Parathyroid adenoma (tissue), 2 donors: Measurements from ENCODE around the gene MINAR1.

Experiments used
- H2AFZ ChIP-seq: fragments of 300-600 bp; sonication (generic); one replicate; pipeline ENCODE4 v1.7.0; 2017; ENCODE audit warnings: antibody characterized with exemption, mild to moderate bottlenecking
- H3K27ac ChIP-seq: fragments of 300-600 bp; sonication (generic); one replicate; pipeline ENCODE4 v1.7.0; 2017
- H3K27me3 ChIP-seq: fragments of 300-600 bp; sonication (generic); one replicate; pipeline ENCODE4 v1.7.0; 2017; ENCODE audit warnings: low read length; ENCODE audit not compliant: control insufficient read depth, insufficient read depth
- H3K36me3 ChIP-seq: fragments of 300-600 bp; sonication (generic); one replicate; pipeline ENCODE4 v1.7.0; 2017; ENCODE audit warnings: low read length; ENCODE audit not compliant: control insufficient read depth, insufficient read depth
- H3K4me1 ChIP-seq: fragments of 300-600 bp; sonication (generic); one replicate; pipeline ENCODE4 v1.7.0; 2017; ENCODE audit warnings: control low read depth
- H3K4me2 ChIP-seq: fragments of 300-600 bp; sonication (generic); one replicate; pipeline ENCODE4 v1.7.0; 2017; ENCODE audit warnings: low read length
- H3K4me3 ChIP-seq: fragments of 300-600 bp; sonication (generic); one replicate; pipeline ENCODE4 v1.7.0; 2017; ENCODE audit warnings: low read depth, low read length
- H3K79me2 ChIP-seq: fragments of 300-600 bp; sonication (generic); one replicate; pipeline ENCODE4 v1.7.0; 2017; ENCODE audit warnings: control low read depth
- H3K9ac ChIP-seq: fragments of 300-600 bp; sonication (generic); one replicate; pipeline ENCODE4 v1.7.0; 2017; ENCODE audit warnings: mild to moderate bottlenecking
- H3K9me3 ChIP-seq: fragments of 300-600 bp; sonication (generic); one replicate; pipeline ENCODE4 v1.7.0; 2017; ENCODE audit warnings: low read length; ENCODE audit not compliant: control insufficient read depth
- TF ChIP-seq, protein P1 (sequence below): fragments of 300-600 bp; sonication (generic); IDR thresholded peaks from one replicate; pipeline ENCODE4 v1.7.0; 2017; ENCODE audit warnings: antibody characterized with exemption, mild to moderate bottlenecking
- donor health status: primary hyperparathyroidism.

Gene MINAR1

DNA sequence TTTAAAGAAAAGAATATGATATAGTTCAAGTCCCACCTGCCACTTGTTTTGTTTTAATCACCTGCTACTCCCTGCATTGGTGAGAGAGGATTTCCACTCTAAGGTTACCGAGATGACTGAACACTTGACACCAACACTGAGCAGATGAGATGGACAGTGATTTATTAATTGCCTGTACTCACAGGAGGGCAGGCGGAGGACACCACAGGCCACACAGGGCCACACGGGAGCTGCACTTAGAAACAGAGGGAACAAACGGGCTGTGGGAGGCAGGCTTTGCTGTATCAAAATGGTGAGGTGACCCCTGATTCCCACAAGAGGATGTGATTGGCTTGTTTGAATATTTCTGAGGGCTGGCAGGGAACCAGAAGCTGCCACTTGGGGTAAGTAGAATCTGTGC, 10.8 kb downstream of the MINAR1 start:
- Histone ChIP-seq H3K79me2 (no peaks in the 10 kb centered on the region), H3K27ac (no peak overlapping the region), H3K36me3 (no peaks in the 10 kb centered on the region), H2AFZ (no peak overlapping the region), H3K27me3 (no peaks in the 10 kb centered on the region), H3K9ac (no peak overlapping the region), H3K4me2 (no peak overlapping the region), H3K4me3 (no peak overlapping the region), H3K9me3 (no peaks in the 10 kb centered on the region), H3K4me1 (no peaks in the 10 kb centered on the region)
- TF ChIP-seq, protein P1, sequence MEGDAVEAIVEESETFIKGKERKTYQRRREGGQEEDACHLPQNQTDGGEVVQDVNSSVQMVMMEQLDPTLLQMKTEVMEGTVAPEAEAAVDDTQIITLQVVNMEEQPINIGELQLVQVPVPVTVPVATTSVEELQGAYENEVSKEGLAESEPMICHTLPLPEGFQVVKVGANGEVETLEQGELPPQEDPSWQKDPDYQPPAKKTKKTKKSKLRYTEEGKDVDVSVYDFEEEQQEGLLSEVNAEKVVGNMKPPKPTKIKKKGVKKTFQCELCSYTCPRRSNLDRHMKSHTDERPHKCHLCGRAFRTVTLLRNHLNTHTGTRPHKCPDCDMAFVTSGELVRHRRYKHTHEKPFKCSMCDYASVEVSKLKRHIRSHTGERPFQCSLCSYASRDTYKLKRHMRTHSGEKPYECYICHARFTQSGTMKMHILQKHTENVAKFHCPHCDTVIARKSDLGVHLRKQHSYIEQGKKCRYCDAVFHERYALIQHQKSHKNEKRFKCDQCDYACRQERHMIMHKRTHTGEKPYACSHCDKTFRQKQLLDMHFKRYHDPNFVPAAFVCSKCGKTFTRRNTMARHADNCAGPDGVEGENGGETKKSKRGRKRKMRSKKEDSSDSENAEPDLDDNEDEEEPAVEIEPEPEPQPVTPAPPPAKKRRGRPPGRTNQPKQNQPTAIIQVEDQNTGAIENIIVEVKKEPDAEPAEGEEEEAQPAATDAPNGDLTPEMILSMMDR, result no peak

DNA sequence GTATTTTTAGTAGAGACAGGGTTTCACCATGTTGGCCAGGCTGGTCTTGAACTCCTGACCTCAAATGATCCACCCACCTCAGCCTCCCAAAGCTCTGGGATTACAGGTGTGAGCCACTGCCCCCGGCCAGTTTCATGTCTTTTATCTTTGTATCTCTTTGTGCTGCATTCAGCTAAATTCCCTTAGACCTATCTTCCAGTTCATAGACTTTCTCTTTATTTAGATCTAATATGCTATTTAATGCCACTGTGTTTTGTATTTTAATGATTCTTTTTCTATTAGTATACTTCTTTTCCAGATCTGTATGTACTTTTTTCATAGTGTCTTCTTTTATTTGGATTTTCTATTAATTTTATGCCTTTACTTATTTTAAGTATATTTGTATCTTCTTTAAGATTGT, 14.9 kb downstream of the MINAR1 start:
- no peak overlapping the region for H2AFZ ChIP-seq
- no peaks in the 10 kb centered on the region for H3K4me1 ChIP-seq
- no peaks in the 10 kb centered on the region for H3K9me3 ChIP-seq
- H3K79me2 ChIP-seq, result no peaks in the 10 kb centered on the region
- H3K27me3 ChIP-seq, result no peaks in the 10 kb centered on the region
- H3K9ac ChIP-seq, result no peak overlapping the region
- no peak overlapping the region for H3K27ac ChIP-seq
- no peak overlapping the region for H3K4me3 ChIP-seq
- H3K36me3 ChIP-seq, result no peaks in the 10 kb centered on the region
- TF ChIP-seq, protein P1, result no peak
- no peak overlapping the region for H3K4me2 ChIP-seq

DNA sequence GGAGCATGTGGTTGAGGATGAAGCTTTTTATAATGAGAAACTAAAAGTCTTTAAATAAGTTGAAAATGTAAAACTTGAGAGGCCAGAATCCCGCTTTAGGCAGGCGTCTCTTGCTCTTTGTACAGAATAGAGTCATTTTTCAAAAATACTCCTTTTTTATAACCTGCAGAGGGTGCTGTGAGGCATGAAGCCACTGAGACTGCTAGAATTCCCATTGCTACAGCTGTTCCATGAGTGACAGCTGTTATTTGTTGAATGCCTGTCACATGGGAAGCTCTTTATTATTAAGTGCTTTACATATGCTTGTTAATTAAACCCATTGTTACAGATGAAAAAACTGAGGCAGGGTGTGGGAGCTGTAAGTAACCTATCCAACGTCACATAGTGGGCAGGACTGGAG, 18.5 kb downstream of the MINAR1 start:
- Histone ChIP-seq H3K27ac (no peak overlapping the region), H3K36me3 (no peaks in the 10 kb centered on the region)

DNA sequence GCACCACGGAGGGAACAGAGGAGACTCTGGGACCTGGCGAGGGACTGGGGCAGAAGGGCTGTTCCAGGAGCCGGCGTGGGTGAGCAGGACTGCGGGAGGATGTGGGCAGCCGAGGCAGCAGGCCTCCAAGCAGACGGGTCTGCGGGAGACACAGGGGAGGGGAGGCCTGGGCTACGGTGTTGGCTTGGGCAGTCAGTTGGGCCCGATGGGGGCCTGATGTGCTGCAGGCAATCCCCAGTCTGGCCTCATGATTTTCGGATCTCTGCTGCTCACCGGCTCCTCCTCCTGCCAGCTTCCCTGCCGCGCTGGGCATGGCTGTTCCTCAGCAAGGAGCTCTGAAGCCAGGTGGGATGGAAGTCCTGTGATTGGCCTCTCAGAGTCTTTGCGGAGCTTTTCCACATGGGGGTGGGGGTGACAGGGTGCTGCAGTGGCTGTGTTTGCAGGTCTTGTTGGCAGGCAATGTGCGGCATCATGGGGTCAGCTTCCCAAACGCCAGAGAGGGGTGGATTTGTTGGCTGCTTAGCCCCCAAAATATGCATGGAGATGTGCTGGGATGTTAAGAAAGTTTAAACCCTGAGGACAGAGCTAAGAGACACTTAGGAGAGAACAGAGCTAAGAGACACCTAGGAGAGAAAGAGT, 19.3 kb downstream of the MINAR1 start:
- Histone ChIP-seq H3K36me3 (no peaks in the 10 kb centered on the region), H2AFZ (no peak overlapping the region), H3K4me1 (no peaks in the 10 kb centered on the region), H3K9me3 (no peaks in the 10 kb centered on the region), H3K27me3 (no peaks in the 10 kb centered on the region), H3K27ac (no peak overlapping the region), H3K4me3 (no peak overlapping the region), H3K9ac (no peak overlapping the region), H3K4me2 (no peak overlapping the region), H3K79me2 (no peaks in the 10 kb centered on the region)
- TF ChIP-seq, protein P1, result no peak

More for the DNA sequence above, 18.5 kb downstream of the MINAR1 start:
- H3K9ac ChIP-seq, result no peak overlapping the region
- no peaks in the 10 kb centered on the region for H3K4me1 ChIP-seq
- no peak overlapping the region for H3K4me3 ChIP-seq
- H3K9me3 ChIP-seq, result no peaks in the 10 kb centered on the region
- H3K27me3 ChIP-seq, result no peaks in the 10 kb centered on the region
- TF ChIP-seq, protein P1, result no peak
- no peak overlapping the region for H2AFZ ChIP-seq
- H3K79me2 ChIP-seq, result no peaks in the 10 kb centered on the region
- H3K4me2 ChIP-seq, result no peak overlapping the region
